OCI-LY1 (cell line): ENCODE results near the gene RRAD.

Experiments
- EZH2 ChIP-seq: fragments of 200-600 bp; sonication (generic), shearing (Covaris generic); IDR thresholded peaks from 2 replicates; pipeline ENCODE4 v1.8.0; 2017; ENCODE audit warnings: borderline replicate concordance, mixed run types, mild to moderate bottlenecking, antibody characterized with exemption, low read length, moderate library complexity, mixed read lengths
- TF ChIP-seq, protein P1 (sequence below): fragments of 200-600 bp; sonication (generic), shearing (Covaris generic); IDR thresholded peaks from 2 replicates; pipeline ENCODE4 v1.5.1; 2017; ENCODE audit warnings: mild to moderate bottlenecking, antibody characterized with exemption, low read length, moderate library complexity, mixed read lengths

DNA sequence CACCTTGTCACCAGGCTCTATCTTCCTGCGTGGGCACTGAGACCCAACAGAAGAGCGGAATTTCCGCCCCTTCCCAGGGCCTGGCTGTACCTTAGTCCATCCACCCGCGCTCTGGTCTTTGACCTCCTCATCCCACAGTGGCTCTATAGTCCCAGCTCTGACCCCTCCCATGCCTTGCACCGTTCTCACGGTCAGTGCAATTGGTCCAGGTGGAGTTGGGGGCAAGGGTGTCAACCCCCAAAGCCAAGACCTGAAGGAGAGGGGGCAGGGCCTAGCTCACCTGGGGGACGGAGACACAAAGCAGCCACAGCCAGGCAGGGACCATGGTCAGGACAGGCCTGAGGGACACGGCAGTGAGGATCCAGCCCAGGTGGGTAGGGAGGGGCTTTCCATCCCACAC lies 7.6 kb downstream of the RRAD start:
- TF ChIP-seq, protein P1, sequence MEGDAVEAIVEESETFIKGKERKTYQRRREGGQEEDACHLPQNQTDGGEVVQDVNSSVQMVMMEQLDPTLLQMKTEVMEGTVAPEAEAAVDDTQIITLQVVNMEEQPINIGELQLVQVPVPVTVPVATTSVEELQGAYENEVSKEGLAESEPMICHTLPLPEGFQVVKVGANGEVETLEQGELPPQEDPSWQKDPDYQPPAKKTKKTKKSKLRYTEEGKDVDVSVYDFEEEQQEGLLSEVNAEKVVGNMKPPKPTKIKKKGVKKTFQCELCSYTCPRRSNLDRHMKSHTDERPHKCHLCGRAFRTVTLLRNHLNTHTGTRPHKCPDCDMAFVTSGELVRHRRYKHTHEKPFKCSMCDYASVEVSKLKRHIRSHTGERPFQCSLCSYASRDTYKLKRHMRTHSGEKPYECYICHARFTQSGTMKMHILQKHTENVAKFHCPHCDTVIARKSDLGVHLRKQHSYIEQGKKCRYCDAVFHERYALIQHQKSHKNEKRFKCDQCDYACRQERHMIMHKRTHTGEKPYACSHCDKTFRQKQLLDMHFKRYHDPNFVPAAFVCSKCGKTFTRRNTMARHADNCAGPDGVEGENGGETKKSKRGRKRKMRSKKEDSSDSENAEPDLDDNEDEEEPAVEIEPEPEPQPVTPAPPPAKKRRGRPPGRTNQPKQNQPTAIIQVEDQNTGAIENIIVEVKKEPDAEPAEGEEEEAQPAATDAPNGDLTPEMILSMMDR, result no peak
- no peak for TF ChIP-seq EZH2
